NCI-H2107 treated with DMSO at 0.1 percent for 48 hours (cell line): ENCODE data around the gene IGFBP1.

Experiments
- DNase-seq: peaks from one replicate; lab custom pipeline; 2025; ENCODE audit not compliant: unreplicated experiment; lab: John Stamatoyannopoulos, UW

IGFBP1 gene

DNA sequence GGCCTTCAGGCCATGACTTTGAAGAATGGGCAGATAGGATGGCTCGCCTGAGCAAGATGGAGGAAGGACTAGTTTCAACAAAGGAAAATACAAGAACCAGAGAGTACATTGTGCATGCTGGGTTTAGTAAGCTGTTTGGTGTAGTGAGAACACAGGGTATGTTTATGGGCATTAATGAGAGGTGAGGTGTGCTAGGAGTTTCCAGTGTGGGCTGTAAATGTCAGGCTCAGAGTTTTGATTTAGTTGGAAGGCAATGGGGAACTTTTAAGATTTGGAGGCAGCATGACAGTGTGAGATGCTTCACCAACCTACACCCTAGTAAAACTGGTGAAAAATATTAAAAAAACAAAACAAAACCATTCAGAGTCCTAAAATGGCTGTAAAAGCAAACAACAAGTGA is 13.3 kb downstream of the IGFBP1 start:
- DNase-seq: no peak

- DNase-seq: no peak
Observed at GRCh38 chr7:45902820-45903219, 14.5 kb downstream of the IGFBP1 start.

DNA sequence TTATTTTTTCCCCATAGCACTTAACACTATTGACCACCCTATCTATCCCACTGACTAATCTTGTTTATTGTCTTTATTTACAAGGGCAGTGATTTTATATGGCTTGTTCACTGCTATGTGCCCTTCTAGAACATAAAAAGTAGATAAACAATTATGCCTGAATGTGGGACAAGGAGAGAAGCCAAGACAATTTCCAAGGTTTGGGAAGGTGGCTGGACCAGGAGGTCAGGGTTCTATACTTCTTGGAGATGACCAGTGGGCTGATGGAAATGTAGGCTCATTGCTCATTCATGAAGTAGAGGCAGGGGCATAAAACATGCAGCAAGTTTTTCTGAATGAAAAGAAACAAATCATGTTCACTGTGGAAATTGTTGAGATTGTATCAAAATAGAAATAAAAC is 21.3 kb downstream of the IGFBP1 start:
- no peak for DNase-seq

DNA sequence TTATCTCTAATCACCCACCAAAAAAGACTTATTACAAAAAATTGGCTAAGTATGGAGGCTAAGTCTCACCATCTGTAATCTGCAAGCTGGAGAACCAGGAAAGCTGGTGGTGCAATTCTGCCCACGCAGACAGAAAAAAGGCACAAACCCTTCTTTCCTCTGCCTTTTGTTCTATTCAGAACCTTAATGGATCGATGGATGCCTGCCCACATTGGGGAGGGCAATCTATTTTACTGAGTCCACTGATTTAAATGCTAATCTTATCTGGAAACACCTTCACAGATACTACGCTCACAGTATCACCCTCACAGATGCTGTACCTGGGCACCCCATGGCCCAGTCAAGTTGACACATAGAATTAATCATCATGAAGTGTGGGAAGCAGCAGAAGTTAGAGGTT is 22.6 kb downstream of the IGFBP1 start:
- DNase-seq: no peak

DNA sequence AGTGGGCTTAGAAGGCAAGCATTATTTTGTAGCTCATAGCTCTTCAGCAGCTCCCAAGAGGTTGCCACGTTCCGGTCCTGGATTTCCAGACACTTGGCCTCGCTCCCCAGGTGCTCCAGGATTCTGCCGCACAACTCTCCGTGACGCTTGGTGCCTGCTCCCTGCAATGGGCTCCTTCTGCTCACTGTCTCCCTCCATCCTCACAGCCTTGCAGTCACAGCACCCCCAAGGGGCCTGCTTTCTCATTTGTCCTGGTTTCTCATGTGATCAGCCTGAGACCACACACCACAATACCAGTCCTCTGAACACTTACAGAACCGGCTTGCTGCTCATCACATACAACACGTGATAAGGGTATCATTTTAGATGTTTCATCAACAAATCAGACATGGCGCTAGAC is 23.0 kb downstream of the IGFBP1 start:
- DNase-seq: no peak

DNA sequence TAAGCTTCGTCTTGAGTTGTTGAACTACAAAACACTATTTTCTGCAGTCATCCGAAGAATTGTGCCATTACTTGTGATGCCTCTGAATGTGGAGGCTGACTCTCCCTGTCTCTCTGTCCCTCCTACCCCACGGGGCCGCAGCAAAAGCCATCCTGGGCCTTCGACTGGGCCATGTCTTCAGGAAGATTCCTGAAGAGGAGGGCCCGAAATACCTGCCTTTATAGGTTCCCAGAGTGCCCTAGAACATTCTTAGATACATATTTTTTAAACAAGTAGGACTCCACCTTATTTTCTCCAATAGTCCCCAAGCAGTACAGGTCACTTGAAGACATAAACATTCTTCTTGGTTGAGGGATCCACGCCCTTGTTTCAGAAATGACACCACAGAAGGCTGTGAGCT is 24.7 kb downstream of the IGFBP1 start:
- DNase-seq: no peak

DNA sequence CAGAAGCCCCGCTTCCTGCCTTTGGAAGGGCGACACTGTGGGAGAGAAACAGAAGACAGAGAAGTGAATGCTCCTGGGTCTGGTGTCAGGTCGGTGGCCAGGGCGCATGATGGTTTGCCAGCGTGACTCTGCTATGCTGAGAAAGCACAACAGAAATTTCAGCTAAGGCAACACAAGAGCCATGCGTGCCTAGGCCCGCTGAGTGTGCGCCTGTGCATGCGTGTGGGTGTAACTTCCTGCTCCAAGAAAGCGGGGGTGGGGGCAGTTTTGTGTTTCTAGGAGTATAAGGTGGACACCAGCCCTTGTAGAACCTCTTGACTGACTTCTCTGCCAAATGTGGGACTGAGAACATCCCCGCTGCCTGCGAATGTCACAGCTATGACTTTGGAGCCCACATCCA is 26.6 kb downstream of the IGFBP1 start:
- no peak for DNase-seq

GRCh38 chr7:45915606-45916005 is 27.3 kb downstream of the IGFBP1 start:
- DNase-seq: no peak

DNA sequence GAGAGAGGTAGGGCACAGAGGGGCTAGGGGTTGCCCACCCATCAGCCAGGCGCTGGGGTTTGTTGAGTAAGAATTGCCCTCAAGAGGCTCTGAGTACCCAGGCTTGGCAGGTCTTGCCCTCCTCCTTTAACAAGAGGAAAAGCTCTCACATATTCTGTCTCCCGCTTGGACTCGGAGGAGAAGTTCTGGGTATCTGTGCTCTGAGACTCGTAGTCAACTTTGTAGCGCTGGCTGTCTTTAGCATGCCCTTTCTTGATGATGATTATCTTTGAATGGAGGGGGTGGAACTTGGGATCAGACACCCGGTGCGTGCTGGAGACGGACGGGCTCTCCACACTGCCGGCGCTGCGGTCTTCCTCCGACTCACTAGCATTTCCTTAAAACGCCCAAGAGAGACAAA is 28.8 kb downstream of the IGFBP1 start:
- no peak for DNase-seq

- peak; percentile 54 for DNase-seq
Observed at GRCh38 chr7:45917658-45918057, 29.4 kb downstream of the IGFBP1 start.

DNA sequence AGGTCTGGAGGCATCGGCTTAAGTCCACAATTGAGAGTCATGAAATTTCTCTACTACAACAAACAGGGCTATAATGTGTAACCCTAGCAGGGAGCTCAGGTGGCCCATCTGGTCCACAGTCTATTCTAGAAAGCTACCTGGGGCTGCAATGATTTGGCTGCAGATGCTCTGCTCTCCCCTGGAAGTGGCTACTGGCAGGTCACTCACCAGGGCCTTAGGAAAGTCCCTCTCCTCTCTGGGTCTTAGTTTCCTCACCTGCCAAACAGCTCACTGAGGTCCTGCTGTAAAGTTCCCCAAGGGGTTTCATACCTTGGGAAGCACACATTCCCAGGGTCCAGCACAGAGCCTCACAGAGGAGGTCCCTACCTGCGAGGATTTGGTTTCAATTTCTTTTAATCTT is 30.3 kb downstream of the IGFBP1 start:
- DNase-seq: no peak

DNA sequence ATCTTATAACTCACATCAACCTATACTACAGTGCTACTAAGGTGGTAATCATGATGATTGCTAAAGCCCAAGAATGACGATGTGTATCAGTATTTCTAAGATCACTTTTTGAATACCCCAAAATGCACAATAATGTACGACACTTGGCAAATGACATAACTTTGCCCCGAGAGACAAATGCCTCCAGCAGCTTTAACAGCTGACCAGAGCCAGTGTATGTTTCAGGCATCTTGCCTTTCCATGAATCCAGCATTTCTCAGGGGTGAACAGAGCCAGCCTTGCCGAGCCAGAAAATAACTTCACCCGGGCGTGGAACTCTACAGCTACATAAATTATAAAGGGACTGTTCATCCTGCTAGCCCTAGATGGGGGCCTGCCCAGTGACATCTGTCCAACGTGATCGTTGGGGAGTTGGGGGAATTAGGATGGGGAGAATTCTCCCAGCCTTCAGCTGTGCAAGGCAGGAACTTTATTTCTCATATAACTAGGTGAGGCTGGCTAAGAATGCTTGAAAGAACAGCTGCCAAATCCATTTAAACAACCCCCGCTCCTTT is 31.0 kb downstream of the IGFBP1 start:
- no peak for DNase-seq

DNA sequence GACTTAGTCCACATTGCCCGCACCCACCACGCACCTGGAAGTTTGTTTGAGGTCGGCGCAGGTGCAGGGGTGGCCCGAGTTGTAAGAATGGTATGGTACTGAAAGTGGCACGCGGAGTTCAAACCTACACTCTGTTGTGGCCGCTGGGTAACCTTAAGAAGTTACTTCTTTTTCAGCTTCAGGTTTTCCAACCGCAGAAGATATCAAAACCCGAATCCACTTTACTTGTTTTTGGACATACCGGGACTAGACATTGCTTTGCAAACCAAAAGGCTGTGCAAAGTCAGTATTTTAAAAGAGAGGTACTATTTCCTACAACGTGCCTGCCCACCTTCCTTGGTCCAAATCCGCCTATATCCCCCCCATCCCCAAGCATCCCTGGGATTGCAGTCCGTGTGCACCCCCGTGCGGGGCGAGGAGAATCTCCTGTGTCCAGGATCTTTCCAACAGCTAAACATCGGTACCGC is 31.7 kb downstream of the IGFBP1 start:
- no peak for DNase-seq

GRCh38 chr7:45920502-45921380 is 32.5 kb downstream of the IGFBP1 start, which contains the start of gene IGFBP3:
Gene IGFBP3 (minus strand): TSS chr7:45921272. CDS start chr7:45921140, 132 bp downstream.
- peak; percentile 13 for DNase-seq

DNA sequence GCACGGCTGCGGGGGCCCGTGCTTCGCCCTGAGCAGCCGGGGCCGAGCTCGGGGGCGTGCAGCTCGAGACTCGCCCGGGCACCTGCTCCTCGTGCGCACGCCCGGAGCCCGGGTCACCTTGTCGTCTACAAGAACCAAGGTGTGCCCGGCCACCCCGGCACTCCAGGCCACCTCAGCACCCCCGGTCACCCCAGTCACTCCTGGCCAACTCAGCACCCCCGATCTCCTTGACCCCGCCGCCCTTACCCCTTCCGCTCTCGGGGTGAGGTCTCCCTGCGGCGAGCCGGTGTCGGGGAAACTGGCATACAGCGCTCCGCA is 33.1 kb downstream of the IGFBP1 start:
- no peak for DNase-seq

GRCh38 chr7:45921699-45922519 is 33.6 kb downstream of the IGFBP1 start:
- no peak for DNase-seq

GRCh38 chr7:45922810-45923209 is 34.5 kb downstream of the IGFBP1 start:
- DNase-seq: no peak

DNA sequence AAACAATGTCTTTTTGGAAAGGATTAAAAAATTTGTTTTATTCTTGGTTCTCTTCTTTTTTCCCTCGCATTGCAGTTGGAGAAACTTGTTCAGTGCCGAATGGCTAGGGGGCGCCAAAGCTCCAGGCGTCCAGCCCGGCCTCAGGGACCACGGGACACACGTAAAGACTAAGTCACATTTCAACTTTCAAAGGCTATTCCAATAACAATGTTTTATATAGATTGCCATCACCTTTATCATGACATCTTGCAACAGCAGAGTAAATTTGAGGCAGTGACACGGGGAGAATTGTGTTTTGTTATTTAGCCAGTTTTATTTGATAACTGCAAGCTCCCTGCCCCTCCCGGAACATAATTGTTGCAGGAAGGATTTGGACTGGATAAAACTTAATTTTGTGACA is 35.0 kb downstream of the IGFBP1 start:
- DNase-seq: peak; percentile 40

DNA sequence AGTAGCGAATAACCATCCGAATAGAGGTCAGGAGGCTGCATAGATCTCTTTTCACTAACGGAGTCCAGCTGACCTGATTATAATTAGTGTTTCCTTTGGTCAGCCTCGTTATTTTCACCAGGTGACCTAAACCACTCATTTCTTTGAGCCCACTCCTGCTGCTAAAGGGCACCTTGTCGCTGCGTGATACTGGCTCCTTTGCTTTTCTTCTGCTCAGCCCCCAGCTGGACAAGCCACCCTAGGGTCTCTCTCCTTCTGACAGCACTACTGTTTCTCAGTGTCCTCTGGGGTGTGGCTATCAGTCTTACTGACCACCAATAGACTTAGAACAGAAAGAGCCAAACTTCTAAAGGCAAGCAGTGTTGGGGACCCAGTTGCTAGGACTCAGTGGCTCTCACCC is 35.5 kb downstream of the IGFBP1 start:
- no peak for DNase-seq

DNA sequence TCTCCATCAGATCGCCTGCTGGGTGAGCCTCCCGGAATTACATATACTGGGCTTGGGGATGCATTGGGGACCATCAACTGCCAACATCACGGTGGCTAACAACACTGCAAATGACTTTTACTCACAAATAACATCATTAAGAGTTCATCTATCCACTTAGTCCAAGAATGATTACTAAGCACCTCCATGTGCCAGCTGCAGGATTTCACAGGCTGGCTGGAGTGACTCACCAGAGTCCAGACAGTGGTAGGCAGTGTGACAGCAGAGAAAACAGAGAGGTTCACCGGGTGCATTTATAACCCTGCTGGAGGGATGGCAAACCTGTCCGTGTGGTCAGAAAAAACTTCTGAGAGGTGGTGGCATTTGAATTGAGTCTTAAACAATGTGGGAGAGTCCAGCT is 36.0 kb downstream of the IGFBP1 start:
- DNase-seq: no peak

DNA sequence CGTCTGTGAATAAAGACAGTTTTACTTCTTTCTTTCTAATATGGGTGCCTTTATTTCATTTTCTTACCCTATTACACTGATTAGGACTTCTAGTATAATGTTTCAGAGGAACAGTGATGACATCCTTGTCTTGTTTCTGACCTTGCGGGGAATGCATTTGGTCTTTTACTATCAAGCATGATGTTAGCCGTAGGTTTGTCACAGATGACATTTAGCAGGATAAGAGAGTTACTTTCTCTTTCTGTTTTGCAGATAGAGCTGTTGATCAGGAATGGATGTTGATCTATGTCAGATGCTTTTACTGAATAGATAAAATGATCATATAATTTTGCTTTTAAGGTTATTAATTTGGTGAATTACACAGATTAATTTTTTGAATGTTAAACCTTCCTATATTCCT is 39.4 kb downstream of the IGFBP1 start:
- DNase-seq: no peak

DNA sequence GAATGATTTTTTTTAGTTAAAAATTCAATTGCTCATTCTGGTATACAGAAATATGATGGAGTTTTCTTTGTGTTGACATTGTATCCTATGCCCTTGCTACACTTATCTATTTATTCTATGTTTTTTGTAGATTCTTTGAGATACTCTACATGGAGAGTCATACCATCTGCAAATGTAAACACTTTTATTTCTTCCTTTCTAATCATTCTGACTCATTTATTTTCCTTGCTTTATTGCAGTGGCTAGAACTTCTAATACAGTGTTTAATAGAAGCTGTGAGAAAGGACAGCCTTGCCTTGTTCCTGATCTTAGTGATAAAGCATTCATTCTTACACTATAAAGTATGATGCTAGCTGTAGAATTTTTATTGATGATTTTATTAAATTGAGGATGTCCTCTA is 42.7 kb downstream of the IGFBP1 start:
- no peak for DNase-seq
